OCI-LY1 (cell line): Measurements from ENCODE around the gene ARIH2.

Experiments
- H2AFZ ChIP-seq: fragments of 200-600 bp; sonication (generic), shearing (Covaris generic); 2 replicates; pipeline ENCODE4 v1.6.0; 2014; ENCODE audit warnings: antibody characterized with exemption, mild to moderate bottlenecking, low read length
- H3F3A ChIP-seq: fragments of 200-600 bp; sonication (generic), shearing (Covaris generic); 2 replicates; pipeline ENCODE4 v1.6.0; 2014; ENCODE audit warnings: mild to moderate bottlenecking, antibody characterized with exemption, low read length, moderate library complexity; ENCODE audit not compliant: insufficient read depth
- H3K27ac ChIP-seq: fragments of 200-600 bp; sonication (generic); 2 replicates; pipeline ENCODE4 v1.5.1; 2014; ENCODE audit warnings: low read length, mixed run types, mild to moderate bottlenecking, low read depth; ENCODE audit not compliant: poor library complexity, severe bottlenecking
- H3K27me3 ChIP-seq: fragments of 200-600 bp; sonication (generic); 2 replicates; pipeline ENCODE4 v1.6.0; 2014; ENCODE audit warnings: antibody characterized with exemption, mild to moderate bottlenecking, low read length, moderate library complexity; ENCODE audit not compliant: insufficient read depth
- H3K36me3 ChIP-seq: fragments of 200-600 bp; sonication (generic); 2 replicates; pipeline ENCODE4 v1.6.1; 2014; ENCODE audit warnings: mild to moderate bottlenecking, antibody characterized with exemption, low read length, moderate library complexity, mixed read lengths; ENCODE audit not compliant: insufficient read depth
- H3K4me1 ChIP-seq: fragments of 200-600 bp; sonication (generic); 2 replicates; pipeline ENCODE4 v1.5.1; 2014; ENCODE audit warnings: mild to moderate bottlenecking, low read length, moderate library complexity; ENCODE audit not compliant: insufficient read depth, severe bottlenecking
- H3K4me2 ChIP-seq: fragments of 200-600 bp; sonication (generic), shearing (Covaris generic); 2 replicates; pipeline ENCODE4 v1.6.1; 2014; ENCODE audit warnings: low read length
- H3K4me3 ChIP-seq: fragments of 200-600 bp; sonication (generic); 2 replicates; pipeline ENCODE4 v1.5.1; 2014; ENCODE audit warnings: low read length, low read depth, mild to moderate bottlenecking, mixed read lengths; ENCODE audit not compliant: poor library complexity, severe bottlenecking
- H3K79me2 ChIP-seq: fragments of 200-600 bp; shearing (Covaris generic); 2 replicates; pipeline ENCODE4 v1.6.1; 2016; ENCODE audit warnings: mixed run types, low read length, mixed read lengths; ENCODE audit not compliant: insufficient read depth
- H3K9ac ChIP-seq: fragments of 200-600 bp; sonication (generic), shearing (Covaris generic); 2 replicates; pipeline ENCODE4 v1.6.1; 2014; ENCODE audit warnings: mild to moderate bottlenecking, low read length, mixed read lengths
- H3K9me2 ChIP-seq: fragments of 200-600 bp; sonication (generic), shearing (Covaris generic); 2 replicates; pipeline ENCODE4 v1.6.1; 2014; ENCODE audit warnings: low read depth, mild to moderate bottlenecking, low read length, mixed read lengths
- H3K9me3 ChIP-seq: fragments of 200-600 bp; shearing (Covaris generic); 2 replicates; pipeline ENCODE4 v1.6.1; 2014; ENCODE audit warnings: low read length, mixed read lengths
- H4K20me1 ChIP-seq: fragments of 200-600 bp; sonication (generic), shearing (Covaris generic); 2 replicates; pipeline ENCODE4 v1.6.0; 2016; ENCODE audit warnings: mild to moderate bottlenecking, low read length; ENCODE audit not compliant: insufficient read depth
- EZH2 ChIP-seq: fragments of 200-600 bp; sonication (generic), shearing (Covaris generic); IDR thresholded peaks from 2 replicates; pipeline ENCODE4 v1.8.0; 2017; ENCODE audit warnings: borderline replicate concordance, mixed run types, mild to moderate bottlenecking, antibody characterized with exemption, low read length, moderate library complexity, mixed read lengths
- TF ChIP-seq, protein P1 (sequence below): fragments of 200-600 bp; sonication (generic), shearing (Covaris generic); IDR thresholded peaks from 2 replicates; pipeline ENCODE4 v1.5.1; 2017; ENCODE audit warnings: mild to moderate bottlenecking, antibody characterized with exemption, low read length, moderate library complexity, mixed read lengths

The ARIH2 gene

DNA sequence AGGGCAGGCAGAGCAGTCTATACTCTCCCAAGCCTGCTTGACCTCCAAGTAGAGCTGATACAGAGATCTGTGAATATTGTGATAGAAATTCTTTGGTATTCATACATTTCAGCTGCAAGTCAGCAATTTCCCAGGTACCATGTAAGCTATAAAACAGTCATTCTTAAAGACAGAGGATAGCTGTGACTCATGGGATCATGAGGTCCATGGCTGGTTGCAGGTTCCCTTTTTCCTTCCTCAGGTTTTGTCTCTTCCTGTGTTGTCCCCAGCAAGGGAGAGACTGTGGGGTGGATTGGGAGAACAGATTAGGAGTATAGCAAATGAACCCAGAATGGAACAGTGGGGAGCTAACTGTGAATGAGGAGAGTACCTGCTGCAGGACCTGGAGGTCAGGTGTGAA, 66.0 kb downstream of the ARIH2 start:
- Histone ChIP-seq H3K4me1 (peaks cover 8% of the 10 kb centered on the region), H3K9me3 (no peaks in the 10 kb centered on the region), H3K36me3 (peaks cover 63% of the 10 kb centered on the region), H2AFZ (no peak overlapping the region), H3K4me2 (no peak overlapping the region), H3K9ac (no peak overlapping the region), H4K20me1 (no peaks in the 10 kb centered on the region), H3K9me2 (no peaks in the 10 kb centered on the region), H3K79me2 (no peaks in the 10 kb centered on the region), H3F3A (no peaks in the 10 kb centered on the region), H3K27me3 (no peaks in the 10 kb centered on the region), H3K27ac (no peak overlapping the region), H3K4me3 (no peak overlapping the region)
- no peak for TF ChIP-seq EZH2
- TF ChIP-seq, protein P1, sequence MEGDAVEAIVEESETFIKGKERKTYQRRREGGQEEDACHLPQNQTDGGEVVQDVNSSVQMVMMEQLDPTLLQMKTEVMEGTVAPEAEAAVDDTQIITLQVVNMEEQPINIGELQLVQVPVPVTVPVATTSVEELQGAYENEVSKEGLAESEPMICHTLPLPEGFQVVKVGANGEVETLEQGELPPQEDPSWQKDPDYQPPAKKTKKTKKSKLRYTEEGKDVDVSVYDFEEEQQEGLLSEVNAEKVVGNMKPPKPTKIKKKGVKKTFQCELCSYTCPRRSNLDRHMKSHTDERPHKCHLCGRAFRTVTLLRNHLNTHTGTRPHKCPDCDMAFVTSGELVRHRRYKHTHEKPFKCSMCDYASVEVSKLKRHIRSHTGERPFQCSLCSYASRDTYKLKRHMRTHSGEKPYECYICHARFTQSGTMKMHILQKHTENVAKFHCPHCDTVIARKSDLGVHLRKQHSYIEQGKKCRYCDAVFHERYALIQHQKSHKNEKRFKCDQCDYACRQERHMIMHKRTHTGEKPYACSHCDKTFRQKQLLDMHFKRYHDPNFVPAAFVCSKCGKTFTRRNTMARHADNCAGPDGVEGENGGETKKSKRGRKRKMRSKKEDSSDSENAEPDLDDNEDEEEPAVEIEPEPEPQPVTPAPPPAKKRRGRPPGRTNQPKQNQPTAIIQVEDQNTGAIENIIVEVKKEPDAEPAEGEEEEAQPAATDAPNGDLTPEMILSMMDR: no peak

DNA sequence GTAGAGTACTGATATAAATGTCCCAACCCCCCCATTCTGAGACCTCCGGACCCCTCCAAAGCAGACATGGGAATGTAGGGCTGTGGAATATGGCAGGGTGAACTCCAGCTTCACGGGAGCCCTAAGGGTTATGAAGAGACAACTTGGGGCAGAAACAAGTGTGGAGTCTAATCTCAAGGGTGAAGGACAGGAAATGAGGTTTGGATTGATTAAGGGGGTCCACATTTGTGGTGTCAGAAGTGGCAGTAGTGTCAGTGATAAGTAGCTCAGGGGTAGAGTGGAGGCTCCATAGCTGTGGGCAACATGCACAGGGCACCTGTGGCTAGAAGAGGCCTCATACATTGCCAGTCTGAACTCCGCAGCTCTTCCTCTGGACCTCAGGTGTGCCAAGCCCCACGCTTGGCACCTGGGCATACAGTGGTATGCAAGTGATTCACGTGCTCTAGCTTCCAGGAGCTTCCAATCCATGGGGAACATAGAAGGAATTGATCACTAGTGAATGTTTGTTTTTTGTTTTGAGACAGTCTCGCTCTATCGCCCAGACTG, 67.3 kb downstream of the ARIH2 start:
- H3K4me3 ChIP-seq: no peak overlapping the region
- TF ChIP-seq EZH2: no peak
- TF ChIP-seq, protein P1: no peak
- no peak overlapping the region for H3K4me2 ChIP-seq
- H3K9ac ChIP-seq: no peak overlapping the region
- peaks cover 11% of the 10 kb centered on the region for H3K4me1 ChIP-seq
- H3K36me3 ChIP-seq: peaks cover 52% of the 10 kb centered on the region
- no peak overlapping the region for H2AFZ ChIP-seq
- H3K27ac ChIP-seq: no peak overlapping the region
- H3K9me3 ChIP-seq: no peaks in the 10 kb centered on the region
- H3K27me3 ChIP-seq: no peaks in the 10 kb centered on the region
- H3K9me2 ChIP-seq: no peaks in the 10 kb centered on the region
- H3F3A ChIP-seq: no peaks in the 10 kb centered on the region
- no peaks in the 10 kb centered on the region for H3K79me2 ChIP-seq
- no peaks in the 10 kb centered on the region for H4K20me1 ChIP-seq

DNA sequence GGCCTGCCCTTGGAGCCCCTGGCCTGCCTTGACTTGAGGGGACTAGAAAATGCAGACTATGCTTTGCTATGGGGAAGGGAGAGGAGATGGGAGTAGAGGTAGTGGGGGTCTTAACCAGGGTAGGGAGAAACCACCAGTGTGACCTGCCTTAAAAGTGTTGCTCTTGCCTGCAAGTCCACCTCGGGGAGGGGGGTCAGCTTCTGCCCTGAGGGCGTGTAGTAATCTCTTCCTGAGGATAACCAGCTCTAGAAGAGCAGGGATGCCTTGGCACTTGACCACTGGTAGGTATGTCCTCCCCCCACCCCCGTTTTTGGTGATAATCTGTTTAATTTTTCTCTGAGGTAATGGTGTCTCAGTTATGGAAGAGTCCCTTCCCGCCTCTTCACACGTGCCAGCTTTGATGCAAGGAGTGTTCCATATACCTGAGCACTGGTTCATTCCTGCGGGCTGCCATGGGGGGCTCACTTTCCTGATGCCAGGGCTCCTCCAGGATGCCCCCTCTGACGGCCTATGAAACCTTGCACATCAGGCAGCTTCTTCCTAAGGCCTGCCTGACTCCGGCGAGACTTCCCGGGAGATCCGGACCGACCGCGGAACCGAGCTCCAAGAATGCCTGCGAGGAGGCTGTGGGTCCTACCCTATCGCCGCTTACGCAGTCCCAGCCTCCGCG, 70.6 kb downstream of the ARIH2 start:
- no peak overlapping the region for H2AFZ ChIP-seq
- H3K4me3 ChIP-seq: peak overlapping the region; percentile 76
- 0 out of 2 replicates have a peak, but pooled peaks cover 3% of the 10 kb centered on the region for H3K79me2 ChIP-seq
- peak overlapping the region; percentile 45 for H3K27ac ChIP-seq
- H3F3A ChIP-seq: no peaks in the 10 kb centered on the region
- peak overlapping the region; percentile 94 for H3K4me2 ChIP-seq
- peaks cover 23% of the 10 kb centered on the region for H3K36me3 ChIP-seq
- H3K27me3 ChIP-seq: no peaks in the 10 kb centered on the region
- peaks cover 24% of the 10 kb centered on the region for H3K4me1 ChIP-seq
- no peaks in the 10 kb centered on the region for H4K20me1 ChIP-seq
- peak overlapping the region; percentile 82 for H3K9ac ChIP-seq
- no peak for TF ChIP-seq EZH2
- no peaks in the 10 kb centered on the region for H3K9me2 ChIP-seq
- H3K9me3 ChIP-seq: no peaks in the 10 kb centered on the region
